Sigmoid colon (tissue), 4 donors: ENCODE data around the gene SCLY.

Experiments used
- EP300 ChIP-seq, 4 donors: sonication (generic); formaldehyde crosslinking; IDR thresholded peaks; one replicate each; pipeline ENCODE4 v1.6.1; 2017; ENCODE audit warnings: antibody characterized with exemption in 4 of 4
- POLR2A ChIP-seq, 2 donors: fragments of 450-650 bp; IDR thresholded peaks; one replicate each; pipeline ENCODE4 v1.6.1; 2016; ENCODE audit warnings: antibody characterized with exemption in 2 of 2, mild to moderate bottlenecking in 2 of 2, moderate library complexity in 2 of 2
- POLR2AphosphoS5 ChIP-seq, 4 donors: sonication (generic); formaldehyde crosslinking; IDR thresholded peaks; one replicate each; pipeline ENCODE4 v1.6.1; 2017; ENCODE audit warnings: antibody characterized with exemption in 4 of 4
- TF ChIP-seq, protein P1 (sequence below), 4 experiments: fragments of 450-650 bp in 3 of 4; fragments of 200-600 bp in 1 of 4; IDR thresholded peaks; one replicate each; pipeline ENCODE4 v1.5.1; 2016 to 2019; ENCODE audit warnings: antibody characterized with exemption in 4 of 4, mild to moderate bottlenecking in 3 of 4, moderate library complexity in 2 of 4

DNA sequence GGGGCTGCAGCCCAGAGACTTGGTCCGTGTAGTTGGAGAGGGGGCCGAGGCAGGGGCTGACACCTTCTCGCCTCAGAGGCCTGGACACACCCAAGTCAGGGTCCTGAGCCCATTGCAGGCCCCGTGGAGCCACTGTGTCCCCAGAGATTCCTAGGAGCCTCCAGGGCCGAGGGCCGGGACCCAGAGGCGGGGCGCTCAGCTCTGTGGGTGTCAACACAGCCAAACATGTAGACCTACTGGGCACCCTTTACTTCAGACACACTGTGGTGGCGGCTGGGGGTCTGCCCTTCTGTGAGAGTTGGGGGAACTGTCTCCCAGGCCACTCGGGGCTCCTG lies 38.9 kb downstream of the SCLY start:
- TF ChIP-seq, protein P1, sequence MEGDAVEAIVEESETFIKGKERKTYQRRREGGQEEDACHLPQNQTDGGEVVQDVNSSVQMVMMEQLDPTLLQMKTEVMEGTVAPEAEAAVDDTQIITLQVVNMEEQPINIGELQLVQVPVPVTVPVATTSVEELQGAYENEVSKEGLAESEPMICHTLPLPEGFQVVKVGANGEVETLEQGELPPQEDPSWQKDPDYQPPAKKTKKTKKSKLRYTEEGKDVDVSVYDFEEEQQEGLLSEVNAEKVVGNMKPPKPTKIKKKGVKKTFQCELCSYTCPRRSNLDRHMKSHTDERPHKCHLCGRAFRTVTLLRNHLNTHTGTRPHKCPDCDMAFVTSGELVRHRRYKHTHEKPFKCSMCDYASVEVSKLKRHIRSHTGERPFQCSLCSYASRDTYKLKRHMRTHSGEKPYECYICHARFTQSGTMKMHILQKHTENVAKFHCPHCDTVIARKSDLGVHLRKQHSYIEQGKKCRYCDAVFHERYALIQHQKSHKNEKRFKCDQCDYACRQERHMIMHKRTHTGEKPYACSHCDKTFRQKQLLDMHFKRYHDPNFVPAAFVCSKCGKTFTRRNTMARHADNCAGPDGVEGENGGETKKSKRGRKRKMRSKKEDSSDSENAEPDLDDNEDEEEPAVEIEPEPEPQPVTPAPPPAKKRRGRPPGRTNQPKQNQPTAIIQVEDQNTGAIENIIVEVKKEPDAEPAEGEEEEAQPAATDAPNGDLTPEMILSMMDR (IDR thresholded peaks at IDR 0.05): no peak
- TF ChIP-seq POLR2AphosphoS5 (IDR thresholded peaks at IDR 0.05) (no peak), POLR2A (IDR thresholded peaks at IDR 0.05) (no peak), EP300 (IDR thresholded peaks at IDR 0.05) (no peak)
